RKO (cell line): ENCODE results near the gene GAREM1.

Experiments
- DNase-seq: peaks from one replicate; pipeline ENCODE4 v3.0.0-alpha.2; 2016; ENCODE audit warnings: low spot score

The GAREM1 gene

DNA sequence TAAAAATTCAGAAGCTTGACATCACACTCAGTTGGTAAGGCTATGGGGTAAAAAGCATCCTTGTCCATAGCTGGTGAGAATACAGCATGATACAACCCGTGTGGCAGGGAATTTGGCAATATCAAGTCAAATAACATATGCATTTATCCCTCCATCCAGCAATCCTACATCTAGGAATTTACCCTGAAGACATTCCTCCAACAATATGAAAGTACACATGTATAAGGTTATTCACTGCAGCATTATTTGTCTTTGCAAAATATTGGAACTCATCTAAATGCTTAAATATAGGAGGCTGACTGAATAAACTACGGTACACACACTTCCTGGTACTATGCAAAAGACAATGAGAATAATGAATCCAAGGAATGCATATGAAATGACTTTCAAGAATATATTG lies 179.9 kb downstream of the GAREM1 start:
- no peak for DNase-seq

DNA sequence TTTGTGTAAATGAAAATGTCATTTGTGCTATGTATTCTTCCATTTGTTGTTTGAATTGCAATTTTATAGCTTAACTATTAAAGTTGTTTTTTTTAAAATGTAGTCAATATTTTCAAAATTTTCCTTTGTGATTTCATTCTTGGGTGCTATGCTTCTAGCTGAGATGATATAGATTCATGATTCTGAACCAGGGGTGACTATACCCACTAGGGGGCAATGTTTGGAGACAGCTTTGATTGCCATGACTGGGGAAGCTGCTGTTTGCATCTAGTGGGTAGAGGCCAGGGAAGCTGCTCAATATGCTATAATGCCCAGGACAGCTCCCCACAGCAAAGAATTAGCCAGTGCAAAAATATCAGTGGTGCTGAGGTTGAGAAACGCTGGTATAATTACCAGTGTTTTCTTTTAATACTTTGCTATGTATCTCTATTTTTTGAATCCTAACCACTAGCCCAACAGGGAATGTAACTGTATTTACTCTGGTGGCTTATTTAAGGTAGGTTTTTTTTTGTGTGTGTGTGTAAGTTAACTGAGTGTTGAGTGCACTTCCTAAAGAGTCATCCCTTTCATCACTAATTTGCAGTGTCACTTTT lies 181.1 kb downstream of the GAREM1 start:
- DNase-seq, result peak; percentile 66

DNA sequence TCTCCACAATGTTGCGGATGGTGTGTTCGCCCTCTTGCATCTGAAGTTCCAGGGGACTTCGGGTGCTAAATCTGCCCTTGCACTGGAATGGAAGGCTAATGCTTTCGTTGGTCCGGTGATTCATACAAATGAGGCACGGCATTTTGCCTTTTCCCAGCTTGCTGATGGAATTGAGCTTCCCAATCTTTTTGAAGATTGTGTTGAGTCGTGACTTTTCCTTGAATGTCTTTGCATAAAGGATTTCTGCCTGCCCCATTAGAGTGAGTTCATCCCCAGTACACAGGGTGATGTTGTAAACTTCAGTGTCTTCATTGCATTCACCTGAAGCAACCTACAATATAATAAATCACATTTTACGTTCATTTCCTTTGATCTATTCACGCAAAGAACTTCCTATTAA lies 182.8 kb downstream of the GAREM1 start:
- DNase-seq, result no peak

- DNase-seq, result no peak
These were observed 183.4 kb downstream of the GAREM1 start for GRCh38 chr18:32287249-32287648.

DNA sequence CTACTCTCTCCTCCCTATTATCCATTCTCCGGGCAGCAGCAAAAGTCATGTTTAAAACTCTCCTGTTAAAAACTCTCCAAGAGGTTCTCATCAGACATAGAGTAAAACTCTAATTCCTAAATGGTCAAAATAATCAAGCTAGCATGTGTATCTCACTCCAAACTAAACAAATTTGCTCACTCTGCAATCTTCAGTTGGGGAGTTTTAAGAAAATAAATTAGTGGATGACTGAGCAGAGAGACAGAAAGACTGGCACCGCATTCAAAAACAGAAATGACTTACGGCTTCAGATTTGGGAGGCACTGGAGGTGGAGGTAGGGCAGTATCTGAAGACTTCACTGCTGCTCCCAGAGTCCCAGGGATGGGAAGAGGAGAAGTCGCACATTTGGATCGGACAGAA lies 183.9 kb downstream of the GAREM1 start:
- no peak for DNase-seq

- DNase-seq, result no peak
These were observed 186.4 kb downstream of the GAREM1 start for GRCh38 chr18:32284284-32284683.

DNA sequence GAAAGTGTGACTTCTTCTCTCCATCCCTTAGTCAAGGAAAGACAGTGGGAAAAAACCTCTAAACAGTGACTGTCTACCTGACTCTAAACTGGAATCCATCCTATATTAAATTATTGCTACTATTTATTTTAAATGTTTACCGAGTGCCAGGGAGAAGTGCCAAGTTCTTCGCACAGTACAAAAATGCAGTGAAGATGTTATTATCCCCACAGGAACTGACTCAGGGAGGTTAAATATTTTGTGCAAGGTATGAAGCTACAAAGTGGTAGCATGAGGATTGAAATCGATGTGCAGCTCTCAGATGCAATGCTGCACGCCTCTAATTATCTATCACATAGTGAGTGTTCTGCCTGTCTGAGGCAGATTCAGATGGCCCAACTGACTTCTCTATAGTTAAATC lies 189.8 kb downstream of the GAREM1 start:
- DNase-seq, result no peak

- no peak for DNase-seq
These were observed 190.4 kb downstream of the GAREM1 start for GRCh38 chr18:32280188-32280783.

DNA sequence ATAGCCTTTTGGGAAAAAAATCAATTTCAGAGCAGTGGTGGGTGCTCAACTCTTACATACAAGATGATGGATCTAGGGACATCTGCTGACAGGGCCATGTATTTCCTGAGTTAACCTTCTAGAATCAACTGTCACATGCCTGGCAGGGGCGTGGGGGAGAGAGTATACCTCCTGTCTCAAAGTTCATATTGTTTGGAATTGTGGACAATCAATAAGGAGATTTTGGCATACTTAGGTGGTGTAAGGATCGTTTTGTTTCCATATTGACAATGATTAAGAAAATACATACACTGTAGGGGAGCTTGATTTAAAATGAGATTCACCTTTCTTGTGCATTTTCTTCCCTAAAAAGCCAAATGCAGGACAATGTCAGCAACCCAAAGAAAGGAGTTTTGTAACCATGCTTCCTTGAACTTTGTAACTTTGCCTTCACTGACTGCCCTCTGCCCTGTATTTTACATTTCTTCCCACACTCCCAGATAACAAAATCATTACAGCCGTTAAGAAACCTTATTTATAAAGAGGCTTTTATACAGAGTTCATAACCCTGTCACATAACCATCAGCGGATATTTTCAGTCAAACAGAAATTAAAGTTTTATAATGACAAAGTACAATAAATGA lies 192.4 kb downstream of the GAREM1 start:
- no peak for DNase-seq

DNA sequence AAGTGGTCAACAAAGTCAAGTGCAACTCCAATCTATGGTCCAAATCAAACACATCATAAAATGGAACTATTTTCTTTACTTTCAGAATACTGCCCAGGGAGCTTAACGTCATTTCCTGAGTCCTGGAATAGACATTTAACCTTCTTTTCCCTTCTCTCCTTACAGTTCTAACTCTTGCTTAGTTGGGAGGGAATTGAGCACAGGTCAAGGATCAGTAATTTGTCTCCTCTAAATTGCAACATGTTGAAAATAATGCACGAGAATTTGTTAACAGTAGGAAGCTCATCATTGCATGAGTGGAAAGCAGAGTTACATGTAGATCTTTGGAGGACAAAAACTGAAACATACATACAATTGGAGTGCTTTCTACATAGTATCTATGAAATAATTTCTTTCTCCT lies 193.1 kb downstream of the GAREM1 start:
- DNase-seq, result no peak

DNA sequence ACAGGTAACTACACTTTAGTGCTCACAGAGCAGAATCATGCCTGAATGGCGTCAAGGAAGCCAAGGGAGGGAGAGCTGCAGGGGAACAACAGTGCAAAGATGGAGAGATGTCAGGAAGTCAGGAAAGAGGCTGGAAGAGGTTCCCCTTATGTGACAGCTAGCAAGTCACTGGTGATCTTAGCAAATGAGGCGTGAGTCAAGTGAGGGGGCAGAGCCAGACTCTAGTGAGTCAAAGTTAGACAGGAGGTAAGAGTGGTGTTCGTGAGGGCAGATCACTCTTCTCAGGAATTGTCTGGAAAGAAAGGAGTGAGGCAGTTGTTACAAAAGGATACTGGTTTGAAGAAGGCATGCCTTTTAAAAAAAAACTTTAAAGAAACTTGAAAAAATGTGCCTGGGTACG lies 193.8 kb downstream of the GAREM1 start:
- DNase-seq, result peak; percentile 52

- no peak for DNase-seq
These were observed 194.4 kb downstream of the GAREM1 start for GRCh38 chr18:32276256-32276655.

DNA sequence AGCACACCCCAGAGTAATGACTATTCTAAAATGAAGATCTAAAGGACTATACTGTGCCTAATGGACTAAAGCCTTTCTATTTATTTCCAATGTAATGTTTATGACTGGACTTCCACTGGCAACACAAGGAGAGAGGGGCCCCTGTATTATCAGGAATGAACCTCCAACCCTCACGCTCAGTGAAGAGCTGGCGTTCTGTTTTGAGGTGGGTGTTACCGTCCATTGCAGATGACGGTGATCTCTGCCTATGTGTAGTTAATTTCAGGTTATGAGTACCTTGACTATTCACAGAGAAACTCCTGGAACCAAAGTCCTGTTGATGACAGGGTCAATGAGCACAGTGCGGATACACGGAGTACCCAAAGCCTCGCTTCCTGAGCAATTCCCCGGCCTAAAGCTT lies 195.5 kb downstream of the GAREM1 start:
- DNase-seq, result no peak

DNA sequence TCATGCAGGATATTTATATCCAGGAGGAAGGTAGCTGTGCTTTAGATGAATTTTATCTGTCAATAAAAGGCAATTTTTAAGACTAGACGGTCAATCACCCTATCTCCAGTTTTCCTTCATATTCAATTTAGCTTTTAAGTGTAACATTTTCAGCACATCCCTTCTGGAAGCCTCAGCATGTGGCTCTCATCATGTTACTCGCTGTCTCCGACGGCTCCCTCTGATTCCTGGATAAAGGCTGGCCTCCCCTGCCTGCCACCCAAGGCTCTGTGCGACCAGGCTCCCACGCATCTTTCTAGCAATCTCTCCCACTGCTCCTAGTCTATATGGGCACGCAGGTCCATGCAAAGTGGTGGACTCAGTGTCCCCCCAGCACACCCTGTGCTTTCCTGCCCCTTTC lies 196.4 kb downstream of the GAREM1 start:
- no peak for DNase-seq

DNA sequence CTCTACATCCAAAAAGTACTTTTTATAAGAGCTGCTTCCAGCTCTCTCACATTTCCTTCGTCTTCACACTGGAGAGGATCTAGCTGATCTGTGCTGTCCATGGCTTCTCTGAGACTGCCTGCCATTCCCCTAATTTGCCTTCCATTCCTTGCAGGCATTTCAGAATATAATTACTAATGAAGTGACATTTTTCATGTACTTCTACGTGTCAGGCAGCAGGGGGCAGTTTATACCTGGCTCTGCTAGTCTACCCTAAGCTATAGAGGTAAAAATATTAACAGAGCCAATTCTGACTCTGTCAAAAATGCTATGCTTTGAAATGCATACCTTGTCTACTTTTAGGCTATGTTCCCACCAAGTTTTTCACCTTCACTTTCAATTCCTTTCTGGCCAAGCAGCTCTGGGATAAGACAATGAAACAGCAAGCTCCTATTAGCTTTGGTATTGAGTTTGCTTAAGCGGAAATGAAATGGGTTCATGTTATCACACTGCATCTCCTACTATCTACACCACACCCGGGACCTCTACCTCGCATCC lies 198.9 kb downstream of the GAREM1 start:
- peak; percentile 55 for DNase-seq

DNA sequence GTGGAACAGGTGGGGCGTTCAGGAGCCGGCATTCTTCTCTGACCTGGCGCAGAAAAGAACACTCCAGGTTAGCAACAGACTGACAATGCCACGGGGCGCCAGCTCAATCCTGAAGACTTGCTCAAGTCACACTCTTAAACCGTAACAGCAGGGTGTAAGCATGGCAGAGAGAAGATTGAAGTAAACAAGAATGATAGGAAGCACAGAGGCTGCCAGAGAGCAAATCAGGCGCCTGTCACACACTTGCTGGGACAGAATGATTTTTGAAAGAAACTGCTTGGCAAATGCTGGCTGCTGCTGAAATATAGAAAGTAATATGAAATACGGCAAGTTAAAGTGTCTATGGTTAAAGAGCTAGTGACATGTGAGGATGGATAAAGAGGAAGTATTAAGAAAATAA lies 200.3 kb downstream of the GAREM1 start:
- no peak for DNase-seq

GRCh38 chr18:32267463-32267862 lies 203.2 kb downstream of the GAREM1 start:
- no peak for DNase-seq

- no peak for DNase-seq
These were observed 206.3 kb downstream of the GAREM1 start for GRCh38 chr18:32264401-32264800.

- DNase-seq, result no peak
These were observed 208.6 kb downstream of the GAREM1 start for GRCh38 chr18:32262092-32262491.

DNA sequence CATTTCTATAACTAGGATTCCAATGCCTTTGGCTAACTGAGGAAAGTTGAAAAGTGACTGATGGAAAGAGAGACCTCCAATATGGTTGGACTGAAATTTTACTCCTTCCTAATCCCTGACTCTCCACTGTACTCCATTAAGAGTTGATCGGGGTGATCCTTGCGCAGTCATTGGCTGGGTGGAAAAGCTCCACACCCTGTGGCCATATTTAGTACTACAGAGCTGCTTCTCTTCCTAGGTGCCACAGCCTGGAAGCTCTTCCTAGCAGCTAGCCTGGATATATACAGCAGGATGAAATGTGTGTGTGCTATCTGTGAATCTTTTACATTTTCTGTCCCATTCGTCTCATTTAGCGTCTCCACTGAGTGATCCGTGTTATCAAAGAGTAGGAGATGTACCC lies 209.7 kb downstream of the GAREM1 start:
- DNase-seq, result no peak

DNA sequence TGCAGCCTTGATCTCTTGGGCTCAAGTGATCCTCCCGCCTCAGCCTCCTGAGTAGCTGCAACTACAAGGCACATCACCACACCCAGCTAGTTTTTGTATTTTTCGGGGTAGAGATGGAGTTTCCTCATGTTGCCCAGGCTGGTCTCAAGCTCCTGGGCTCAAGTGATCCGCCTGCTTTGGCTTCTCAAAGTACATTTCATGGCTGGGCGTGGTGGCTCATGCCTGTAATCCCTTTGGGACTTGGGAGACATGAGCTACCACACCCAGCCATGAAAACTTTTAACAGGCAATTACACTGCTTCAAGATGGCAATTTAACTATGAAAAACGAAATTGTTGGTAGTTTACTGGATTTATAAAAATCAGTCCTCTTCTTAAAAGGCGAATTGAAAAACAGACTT lies 211.1 kb downstream of the GAREM1 start:
- no peak for DNase-seq

DNA sequence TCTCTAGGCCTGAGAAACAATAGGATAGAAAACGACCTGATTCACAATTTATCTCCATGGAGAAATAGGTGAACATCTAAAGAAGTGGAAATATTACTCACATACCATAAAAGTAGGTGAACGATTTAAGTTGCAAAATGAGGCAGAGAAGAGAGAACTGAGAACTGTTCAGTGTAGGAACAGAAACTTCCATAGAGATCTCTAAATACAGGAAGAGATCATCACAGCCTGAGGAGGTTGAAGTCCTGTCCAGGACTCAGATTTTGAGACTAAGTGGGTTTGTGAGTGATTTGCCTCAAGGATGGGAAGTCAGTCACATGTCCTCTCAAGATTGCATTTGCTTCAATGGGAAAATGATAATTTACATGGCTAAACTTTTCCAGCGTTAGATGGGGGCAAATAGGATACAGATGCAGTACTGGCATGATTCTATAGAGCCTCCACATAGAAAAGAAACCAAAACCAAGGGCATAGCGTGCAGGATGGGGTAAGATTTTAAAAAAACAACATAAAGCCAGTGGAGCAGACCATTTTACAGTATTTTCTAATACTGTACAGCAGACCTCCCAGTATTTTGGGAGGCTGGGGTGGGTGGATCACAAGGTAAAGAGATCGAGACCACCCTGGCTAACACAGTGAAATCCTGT lies 212.0 kb downstream of the GAREM1 start:
- no peak for DNase-seq

DNA sequence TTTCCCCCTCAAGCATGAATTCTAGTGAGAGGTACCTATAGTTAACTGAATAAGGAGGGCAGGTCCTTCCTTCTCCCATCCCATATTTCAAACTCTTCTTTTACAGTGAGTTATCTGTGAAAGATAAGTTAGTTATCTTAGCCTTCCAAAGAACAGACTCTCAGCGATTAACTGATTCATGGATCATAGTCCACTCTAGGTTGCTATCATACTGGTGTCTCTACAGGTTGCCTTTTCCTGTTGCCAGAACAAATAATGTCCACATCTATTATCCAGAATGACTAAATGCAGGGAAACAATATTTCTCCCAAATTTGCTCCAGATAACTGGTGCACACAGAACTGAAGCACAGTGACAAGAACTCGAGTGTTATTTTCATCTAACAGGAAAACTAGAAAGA lies 212.5 kb downstream of the GAREM1 start:
- no peak for DNase-seq
